Measurements from ENCODE around the gene NMRAL1.

DNA sequence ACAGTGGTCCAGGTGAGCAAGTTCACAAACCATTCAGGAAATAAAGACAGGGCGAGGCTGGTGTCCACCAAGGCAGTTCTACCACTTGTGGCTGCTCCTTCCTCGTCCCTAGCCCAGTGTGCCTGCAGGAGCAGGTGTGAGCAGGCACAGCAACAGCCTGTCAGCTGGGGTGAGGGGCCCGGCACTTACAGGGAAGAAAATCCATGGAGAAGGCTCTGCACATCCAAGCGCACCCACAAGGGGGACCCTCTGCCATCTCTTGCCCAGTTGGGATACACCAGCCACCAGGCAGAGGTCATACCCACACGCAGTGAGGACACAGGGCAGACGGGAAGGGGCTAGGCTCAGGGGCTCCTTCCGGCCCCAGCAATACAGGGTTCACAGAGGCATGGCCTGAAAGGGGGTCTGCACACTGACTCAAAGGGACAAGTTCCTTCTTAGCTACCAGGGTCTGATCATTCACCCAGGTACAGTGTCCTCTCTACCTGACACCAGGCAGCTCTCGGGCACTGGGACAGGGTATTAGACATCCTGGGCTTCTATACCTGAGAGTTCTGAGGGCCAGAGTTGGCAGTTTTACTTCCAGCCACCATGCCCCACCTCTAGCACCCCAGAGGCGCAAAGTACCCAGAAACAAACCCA lies 37.1 kb upstream of the NMRAL1 start:
- TF ChIP-seq ASH2L (IDR thresholded peaks at IDR 0.05; ENCODE audit: borderline replicate concordance, low read depth): no peak
- TF ChIP-seq, protein P1, sequence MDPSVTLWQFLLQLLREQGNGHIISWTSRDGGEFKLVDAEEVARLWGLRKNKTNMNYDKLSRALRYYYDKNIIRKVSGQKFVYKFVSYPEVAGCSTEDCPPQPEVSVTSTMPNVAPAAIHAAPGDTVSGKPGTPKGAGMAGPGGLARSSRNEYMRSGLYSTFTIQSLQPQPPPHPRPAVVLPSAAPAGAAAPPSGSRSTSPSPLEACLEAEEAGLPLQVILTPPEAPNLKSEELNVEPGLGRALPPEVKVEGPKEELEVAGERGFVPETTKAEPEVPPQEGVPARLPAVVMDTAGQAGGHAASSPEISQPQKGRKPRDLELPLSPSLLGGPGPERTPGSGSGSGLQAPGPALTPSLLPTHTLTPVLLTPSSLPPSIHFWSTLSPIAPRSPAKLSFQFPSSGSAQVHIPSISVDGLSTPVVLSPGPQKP (IDR thresholded peaks at IDR 0.05; ENCODE audit: low read depth, low read length): no peak
- TF ChIP-seq SMAD1 (IDR thresholded peaks at IDR 0.05; ENCODE audit: low read depth, partially characterized antibody): no peak
- no peak for TF ChIP-seq EZH2 (IDR thresholded peaks at IDR 0.05; ENCODE audit: borderline replicate concordance, control insufficient read depth, low read depth, low read length)

Data from GM12878 (cell line).